D721Med (cell line): ENCODE data around the gene BANF2.

ENCODE experiments used
- DNase-seq: peaks from one replicate; pipeline ENCODE4 v3.0.0; 2011; ENCODE audit warnings: low spot score; ENCODE audit not compliant: insufficient read length
- FAIRE-seq: peaks from 2 replicates; lab custom pipeline; 2011; peaks lifted over from hg19 to GRCh38; lab: Jason Lieb, UNC
- TF ChIP-seq, protein P1 (sequence below): IDR thresholded peaks from 2 replicates; pipeline ENCODE4 v1.5.1; 2012; ENCODE audit warnings: mild to moderate bottlenecking, control low read depth; ENCODE audit not compliant: insufficient read depth; ENCODE audit errors: missing control alignments

Gene BANF2

DNA sequence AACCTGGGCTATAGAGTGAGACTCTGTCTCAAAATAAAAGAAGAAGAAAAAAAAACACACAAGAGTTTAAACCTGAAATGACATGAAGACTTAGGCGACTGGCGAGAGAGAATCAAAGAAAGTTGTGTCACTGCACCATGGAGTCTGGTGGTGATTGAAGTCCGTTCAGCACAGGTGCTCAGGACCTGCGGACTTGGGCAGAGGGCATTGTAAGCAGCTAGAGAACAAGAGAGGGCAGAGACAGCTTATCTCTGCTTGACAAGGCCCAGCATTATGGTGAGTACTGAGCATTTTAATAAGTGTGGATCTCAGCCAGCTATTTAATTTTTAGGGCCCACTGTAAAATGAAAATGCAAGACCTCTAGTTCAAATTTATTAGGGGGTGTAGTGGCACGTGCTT lies 31.5 kb downstream of the BANF2 start:
- DNase-seq (no peak), FAIRE-seq (no peak)
- TF ChIP-seq, protein P1, sequence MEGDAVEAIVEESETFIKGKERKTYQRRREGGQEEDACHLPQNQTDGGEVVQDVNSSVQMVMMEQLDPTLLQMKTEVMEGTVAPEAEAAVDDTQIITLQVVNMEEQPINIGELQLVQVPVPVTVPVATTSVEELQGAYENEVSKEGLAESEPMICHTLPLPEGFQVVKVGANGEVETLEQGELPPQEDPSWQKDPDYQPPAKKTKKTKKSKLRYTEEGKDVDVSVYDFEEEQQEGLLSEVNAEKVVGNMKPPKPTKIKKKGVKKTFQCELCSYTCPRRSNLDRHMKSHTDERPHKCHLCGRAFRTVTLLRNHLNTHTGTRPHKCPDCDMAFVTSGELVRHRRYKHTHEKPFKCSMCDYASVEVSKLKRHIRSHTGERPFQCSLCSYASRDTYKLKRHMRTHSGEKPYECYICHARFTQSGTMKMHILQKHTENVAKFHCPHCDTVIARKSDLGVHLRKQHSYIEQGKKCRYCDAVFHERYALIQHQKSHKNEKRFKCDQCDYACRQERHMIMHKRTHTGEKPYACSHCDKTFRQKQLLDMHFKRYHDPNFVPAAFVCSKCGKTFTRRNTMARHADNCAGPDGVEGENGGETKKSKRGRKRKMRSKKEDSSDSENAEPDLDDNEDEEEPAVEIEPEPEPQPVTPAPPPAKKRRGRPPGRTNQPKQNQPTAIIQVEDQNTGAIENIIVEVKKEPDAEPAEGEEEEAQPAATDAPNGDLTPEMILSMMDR = no peak

DNA sequence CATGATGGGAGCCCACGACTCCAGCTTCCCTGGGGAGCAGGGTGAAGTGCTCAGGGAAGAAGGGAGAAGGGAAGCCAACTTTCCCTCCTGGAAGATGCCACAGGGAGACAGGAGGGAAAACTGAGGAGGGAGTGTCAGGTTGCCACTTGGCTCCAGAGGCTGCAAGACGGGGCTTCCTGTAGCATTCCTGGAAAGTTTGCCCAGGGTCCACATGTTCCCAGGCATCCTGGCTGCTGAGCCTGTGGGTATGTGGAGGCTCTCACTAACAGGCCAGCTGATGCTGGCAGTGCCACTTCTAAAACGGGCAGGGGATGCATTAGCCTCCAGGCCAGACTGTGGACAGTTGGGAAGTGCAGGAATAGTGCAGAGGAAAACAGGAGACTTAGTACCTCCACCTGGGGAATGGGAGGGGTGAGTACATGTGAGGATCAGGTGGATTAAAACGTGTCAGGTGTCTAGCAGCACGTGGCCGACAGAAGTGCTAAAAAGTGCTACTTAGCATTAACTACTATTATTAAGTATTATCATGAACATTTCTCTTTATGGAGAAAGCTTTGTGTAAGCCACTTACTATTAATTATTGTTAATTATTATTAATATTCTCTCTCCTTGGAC lies 33.2 kb downstream of the BANF2 start:
- no peak for DNase-seq
- TF ChIP-seq, protein P1 = no peak
- FAIRE-seq = no peak

DNA sequence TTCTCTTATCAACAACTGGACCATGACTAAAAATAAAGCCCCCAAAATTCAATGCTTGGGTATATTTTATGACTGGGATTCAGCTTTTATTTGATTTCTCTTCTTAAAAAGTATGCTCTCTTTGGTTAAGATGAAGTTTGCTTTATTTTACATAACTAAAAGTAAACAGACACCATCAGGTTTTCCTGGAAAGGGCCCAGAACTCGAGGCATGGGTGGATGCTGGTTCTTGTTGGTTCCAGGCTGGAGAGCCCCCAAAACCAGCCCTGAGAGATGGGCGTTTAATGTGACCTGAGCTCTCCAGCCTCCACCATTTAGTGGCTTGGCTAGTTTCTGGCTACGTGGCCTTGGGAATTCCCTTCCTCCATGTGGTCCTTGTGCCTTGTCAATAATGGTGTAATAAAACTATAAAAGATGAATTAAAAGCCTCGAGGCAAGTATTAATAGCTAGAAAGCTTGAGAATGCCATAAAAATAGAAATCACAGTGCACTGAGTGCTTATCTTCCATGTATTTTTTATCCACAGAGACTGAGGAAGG lies 34.1 kb downstream of the BANF2 start:
- DNase-seq (no peak), FAIRE-seq (no peak)
- TF ChIP-seq, protein P1 = no peak

DNA sequence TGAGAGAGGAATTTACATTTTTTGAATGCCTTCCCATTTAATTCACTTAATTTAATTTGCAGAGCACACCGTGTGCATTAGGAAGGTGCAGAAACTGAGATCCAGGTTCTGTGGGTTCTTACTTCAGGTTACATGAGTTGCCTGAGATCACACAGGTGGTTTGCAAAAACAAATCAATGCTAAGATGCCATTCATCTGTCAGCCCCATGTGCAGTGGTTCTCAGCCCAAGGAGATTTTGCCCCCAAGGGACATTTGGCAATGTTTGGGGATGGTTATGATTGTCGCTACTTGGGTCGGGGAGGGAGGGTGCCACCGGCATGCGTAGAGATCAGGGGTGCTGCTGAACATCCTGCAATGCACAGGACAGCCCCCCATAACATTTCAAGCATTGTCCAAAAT lies 34.6 kb downstream of the BANF2 start:
- DNase-seq = no peak
- TF ChIP-seq, protein P1 = no peak
- no peak for FAIRE-seq

DNA sequence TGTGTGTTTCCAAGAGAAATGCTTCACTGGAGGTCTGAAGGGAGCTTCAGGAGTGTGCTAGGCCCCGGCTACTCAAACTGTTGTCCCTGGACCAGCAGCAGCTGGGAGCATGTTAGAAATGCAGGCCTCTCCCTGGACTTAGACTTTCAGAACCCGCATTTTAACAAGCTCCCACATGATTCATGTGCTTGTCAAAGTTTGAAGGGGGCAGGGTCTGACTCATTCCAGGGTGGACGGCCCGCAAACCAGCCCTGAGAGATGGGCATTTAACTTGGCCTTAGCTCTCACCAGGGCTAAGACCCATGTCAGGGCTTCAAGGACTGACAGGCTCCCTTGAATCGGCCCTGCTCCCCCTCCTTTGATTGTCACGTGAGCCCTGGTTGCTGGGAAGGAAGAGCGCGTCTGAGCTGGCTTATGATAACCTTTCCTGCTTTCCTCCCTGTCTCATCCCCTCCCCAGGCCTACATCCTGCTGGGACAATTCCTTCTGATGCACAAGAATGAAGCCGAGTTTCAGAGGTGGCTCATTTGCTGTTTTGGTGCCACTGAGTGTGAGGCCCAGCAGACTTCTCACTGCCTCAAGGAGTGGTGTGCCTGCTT lies 35.5 kb downstream of the BANF2 start:
- FAIRE-seq = no peak
- no peak for DNase-seq
- TF ChIP-seq, protein P1 = no peak

DNA sequence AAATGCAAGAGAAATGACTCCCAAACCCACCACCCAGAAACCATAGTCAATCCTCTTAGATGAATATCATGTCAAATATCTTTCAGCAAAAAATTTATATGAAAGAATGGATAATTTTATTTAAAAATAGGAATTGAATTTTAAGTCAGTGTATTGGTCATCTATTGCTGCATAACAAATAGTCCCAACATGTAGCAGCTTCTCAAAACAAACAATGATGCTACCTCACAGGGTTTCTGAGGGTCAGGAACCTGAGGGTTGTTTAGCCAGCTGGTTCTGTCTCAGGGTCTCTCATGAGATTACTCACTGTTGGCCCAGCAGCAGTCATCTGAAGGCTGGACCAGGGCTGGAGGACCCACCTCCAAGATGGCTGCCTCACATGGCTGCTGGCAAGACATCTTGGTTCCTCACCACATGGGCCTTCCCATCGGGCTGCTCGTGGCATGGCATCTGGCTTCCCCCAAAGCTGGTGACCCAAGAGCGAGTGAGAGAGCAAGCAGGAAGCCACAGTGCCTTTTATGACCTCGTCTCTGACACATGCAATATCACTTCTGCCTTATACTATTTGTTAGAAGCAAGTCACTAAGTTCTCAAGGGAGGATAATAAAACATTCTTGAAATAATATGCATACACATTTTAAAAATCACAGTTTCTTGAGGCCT lies 36.3 kb downstream of the BANF2 start:
- no peak for FAIRE-seq

More for the DNA sequence above, 36.3 kb downstream of the BANF2 start:
- no peak for DNase-seq
- TF ChIP-seq, protein P1 = no peak
